Endodermal cell (in vitro differentiated cells): Measurements from ENCODE around the gene SPRTN. TPM values are rescaled to one million over a fixed set of nuclear protein-coding genes. Genes with fewer than 3 reads are reported as not detected.
A peak's percentile ranks its signal among the peaks of the same experiment; 100 is the strongest.

Experiments
- DNase-seq: peaks from one replicate; pipeline ENCODE4 v3.0.0-alpha.2; 2017
- H3K27ac ChIP-seq: 2 replicates; pipeline ENCODE4 v1.5.1; 2013; ENCODE audit warnings: mild to moderate bottlenecking, low read depth, low read length, moderate library complexity
- H3K27me3 ChIP-seq: 2 replicates; pipeline ENCODE4 v1.6.1; 2013; ENCODE audit warnings: mild to moderate bottlenecking, low read length, moderate library complexity; ENCODE audit not compliant: insufficient read depth, control insufficient read depth, poor library complexity, severe bottlenecking
- H3K36me3 ChIP-seq: 2 replicates; pipeline ENCODE4 v1.7.0; 2013; ENCODE audit warnings: mild to moderate bottlenecking, low read length, moderate library complexity; ENCODE audit not compliant: control insufficient read depth, insufficient read depth
- H3K4me1 ChIP-seq: one replicate; pipeline ENCODE4 v1.7.0; 2013; ENCODE audit warnings: low read length; ENCODE audit not compliant: control insufficient read depth, insufficient read depth
- H3K4me3 ChIP-seq: 2 replicates; pipeline ENCODE4 v1.5.1; 2013; ENCODE audit warnings: mild to moderate bottlenecking, low read length, moderate library complexity
- H3K9ac ChIP-seq: 2 replicates; pipeline ENCODE4 v1.6.1; 2013; ENCODE audit warnings: mild to moderate bottlenecking, low read length, moderate library complexity; ENCODE audit not compliant: poor library complexity, severe bottlenecking; ENCODE audit errors: extremely low read depth
- H3K9me3 ChIP-seq: 2 replicates; pipeline ENCODE4 v1.6.1; 2013; ENCODE audit warnings: mild to moderate bottlenecking, low read length, moderate library complexity; ENCODE audit not compliant: control insufficient read depth
- H3K27ac Mint-ChIP-seq: 2 replicates; pipeline ENCODE4 v1.8.0; 2020; ENCODE audit warnings: mixed read lengths
- H3K27me3 Mint-ChIP-seq: 2 replicates; pipeline ENCODE4 v1.8.0; 2021; ENCODE audit warnings: mild to moderate bottlenecking, mixed read lengths; ENCODE audit not compliant: insufficient read depth
- H3K36me3 Mint-ChIP-seq: 2 replicates; pipeline ENCODE4 v1.8.0; 2020; ENCODE audit warnings: low read depth, mixed read lengths
- H3K4me1 Mint-ChIP-seq: 2 replicates; pipeline ENCODE4 v1.8.0; 2020; ENCODE audit warnings: mixed read lengths
- H3K4me3 Mint-ChIP-seq: 2 replicates; pipeline ENCODE4 v1.8.0; 2020; ENCODE audit warnings: mild to moderate bottlenecking, moderate library complexity, mixed read lengths
- H3K9me3 Mint-ChIP-seq: 2 replicates; pipeline ENCODE4 v1.8.0; 2020; ENCODE audit warnings: mild to moderate bottlenecking, mixed read lengths
- CTCF ChIP-seq: fragments of 200-600 bp; sonication (generic); conservative IDR thresholded peaks from 2 replicates; pipeline ENCODE4 v1.5.0; 2021; ENCODE audit warnings: antibody characterized with exemption, mild to moderate bottlenecking
- WGBS, 2 experiments: methylation state at CpG; one replicate each; pipeline versions ENCODE4 v1.1.5 to v1.1.7; 2013; ENCODE audit warnings: missing lambda C conversion rate in 2 of 2, mixed read lengths in 1 of 2; ENCODE audit not compliant: insufficient coverage in 1 of 2, insufficient read length in 1 of 2; 5-methylcytosine and 5-hydroxymethylcytosine counted together
- total RNA-seq, 2 donors: library from RNA; stranded (reverse); fragmentation: NEBNext Ultra II Directional in 1 of 2; extraction: Animal tissue kit (Norgen Biotek cat#: 25700) in 1 of 2; gene quantifications; 2 replicates in 1 of 2; 3 replicates in 1 of 2; pipeline ENCODE4 v1.2.1, GENCODE V29; 2021

SPRTN gene
- total RNA-seq, 2 donors from 2014 or later: 12.4 to 20.4 TPM

DNA sequence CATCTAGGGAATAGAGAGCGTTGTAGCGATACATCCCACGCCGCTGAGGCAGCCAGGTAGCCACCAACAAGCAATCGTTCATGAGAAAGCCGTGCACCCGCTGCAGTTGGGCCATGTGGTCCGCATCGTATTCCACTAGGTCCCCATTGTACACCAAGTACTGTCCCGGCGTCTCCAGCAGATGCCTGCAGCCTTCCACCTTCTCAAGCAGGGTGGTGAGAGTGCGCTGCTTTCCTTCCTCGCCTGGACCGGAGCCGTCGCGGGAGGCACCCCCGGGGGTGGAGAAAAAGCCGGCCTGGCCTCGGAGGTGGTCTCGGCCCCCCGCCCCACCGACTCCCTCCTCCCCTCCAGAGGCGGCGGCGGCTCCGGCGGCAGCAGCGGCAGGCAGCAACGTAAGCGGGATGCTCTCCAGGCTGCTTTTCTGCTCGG lies 1.0 kb upstream of the SPRTN start:
- DNase-seq: no peak
- peaks cover 22% of the 10 kb centered on the region for H3K36me3 Mint-ChIP-seq
- TF ChIP-seq CTCF: no peak

DNA sequence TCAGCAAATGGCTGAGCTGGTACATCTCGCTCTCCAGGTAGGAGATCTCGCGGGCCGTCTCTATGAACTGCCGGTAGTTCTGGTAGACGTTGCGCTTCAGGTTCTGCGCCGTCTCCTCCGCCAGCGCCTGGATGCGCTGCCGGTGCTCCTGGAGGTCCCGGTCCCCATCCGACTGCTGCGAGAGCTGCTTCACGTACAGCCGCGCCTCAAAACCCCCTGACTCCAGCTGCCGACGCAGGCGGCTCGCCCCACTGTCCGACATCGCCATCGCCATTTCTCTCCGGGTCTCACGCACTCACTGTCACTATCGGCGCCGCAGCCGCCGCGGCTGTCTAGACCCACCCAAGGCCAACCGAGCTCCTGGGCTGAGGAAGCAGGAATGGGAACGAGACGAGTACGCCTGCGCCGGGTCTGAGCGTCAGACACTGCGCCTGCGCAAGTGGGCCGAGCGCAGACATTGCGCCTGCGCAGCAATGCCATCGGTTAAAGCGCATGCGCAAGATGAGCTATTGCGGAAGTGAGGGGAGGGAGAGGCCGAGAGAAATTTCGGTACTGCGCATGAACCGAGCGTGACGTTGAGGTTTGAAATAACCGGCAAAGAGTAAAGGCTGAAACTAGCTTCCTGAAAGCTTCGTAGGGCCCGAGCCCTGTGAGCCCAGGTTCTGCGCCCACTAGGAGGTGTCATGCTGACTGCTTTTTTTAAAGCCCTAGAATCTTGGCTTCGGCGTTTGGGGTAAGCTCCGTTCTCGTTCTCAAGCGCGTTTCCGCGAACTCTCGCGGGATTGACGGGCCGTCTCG lies 422 bp upstream of the SPRTN start, which contains the start of gene EXOC8:
TSS of gene EXOC8 (minus strand) at position 381 of the 798 bp plus-strand sequence. CDS start at position 274, 107 bp downstream.
- peaks cover 8% of the 10 kb centered on the region for H3K4me1 ChIP-seq
- TF ChIP-seq CTCF: peak; percentile 8
- Mint-ChIP-seq H3K9me3 (no peaks in the 10 kb centered on the region), H3K4me3 (peak within 1 kb of the TSS; percentile 100), H3K36me3 (peaks cover 23% of the 10 kb centered on the region), H3K4me1 (peaks cover 42% of the 10 kb centered on the region), H3K27ac (peak within 1 kb of the TSS; percentile 98), H3K27me3 (no peaks in the 10 kb centered on the region)
- H3K4me3 ChIP-seq: peak within 1 kb of the TSS; percentile 98
- no peaks in the 10 kb centered on the region for H3K9me3 ChIP-seq
- peaks cover 19% of the 10 kb centered on the region for H3K36me3 ChIP-seq
- peak within 1 kb of the TSS; percentile 89 for H3K27ac ChIP-seq
- WGBS, 2 experiments: 0 to 1% methylated on average over 41 to 74 of the region's 74 CpGs
- no peaks in the 10 kb centered on the region for H3K27me3 ChIP-seq
- H3K9ac ChIP-seq: peak within 1 kb of the TSS; percentile 71
- peak; percentile 99 for DNase-seq

More for the DNA sequence above, 1.0 kb upstream of the SPRTN start:
- Histone ChIP-seq H3K9ac (peak overlapping the region; percentile 71), H3K27ac (peak overlapping the region; percentile 80), H3K4me3 (peak overlapping the region; percentile 98), H3K4me1 (peaks cover 8% of the 10 kb centered on the region), H3K9me3 (no peaks in the 10 kb centered on the region), H3K27me3 (no peaks in the 10 kb centered on the region), H3K36me3 (peaks cover 18% of the 10 kb centered on the region)
- Mint-ChIP-seq H3K4me3 (peak overlapping the region; percentile 100), H3K27ac (peak overlapping the region; percentile 82), H3K4me1 (peaks cover 42% of the 10 kb centered on the region), H3K27me3 (no peaks in the 10 kb centered on the region), H3K9me3 (no peaks in the 10 kb centered on the region)
- 2% methylated on average over 17 to 32 of the region's 32 CpGs for WGBS, 2 experiments

DNA sequence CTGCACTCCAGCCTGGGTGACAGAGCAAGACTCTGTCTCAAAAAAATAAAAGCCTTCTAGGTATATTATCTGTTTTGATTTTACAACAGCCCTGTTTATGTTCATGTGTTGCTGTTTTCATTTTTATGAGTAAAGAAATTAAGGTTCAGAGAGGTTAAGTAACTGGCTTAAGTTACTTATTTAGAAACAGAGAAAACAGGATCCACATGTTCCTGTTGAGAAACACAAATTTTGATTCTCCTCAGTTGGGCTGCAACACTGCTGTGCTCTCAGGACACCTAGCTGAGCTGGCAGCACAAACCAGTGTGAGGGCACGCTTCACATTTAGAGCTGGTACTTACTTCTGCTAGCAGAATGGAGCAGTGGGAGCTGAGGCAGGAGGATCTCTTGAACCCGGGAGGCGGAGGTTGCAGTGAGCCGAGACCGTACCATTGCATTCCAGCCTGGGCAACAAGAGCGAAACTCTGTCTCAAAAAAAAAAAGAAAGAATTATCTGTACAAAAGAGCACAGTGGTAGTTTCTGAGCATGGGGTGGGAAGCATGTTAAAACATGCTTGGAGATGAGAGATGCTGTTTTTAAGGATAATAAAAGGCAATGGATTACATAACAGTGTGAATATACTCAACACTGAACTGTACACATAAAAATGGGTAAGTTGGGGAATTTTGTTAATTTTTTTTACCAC lies 2.4 kb downstream of the SPRTN start:
- no peak for TF ChIP-seq CTCF
- Mint-ChIP-seq H3K4me1 (peaks cover 27% of the 10 kb centered on the region), H3K9me3 (no peaks in the 10 kb centered on the region), H3K27ac (no peak overlapping the region), H3K36me3 (peaks cover 38% of the 10 kb centered on the region), H3K4me3 (no peak overlapping the region), H3K27me3 (no peaks in the 10 kb centered on the region)
- no peak overlapping the region for H3K9ac ChIP-seq
- no peaks in the 10 kb centered on the region for H3K9me3 ChIP-seq
- H3K4me3 ChIP-seq: no peak overlapping the region
- H3K27me3 ChIP-seq: no peaks in the 10 kb centered on the region
- DNase-seq: no peak
- peaks cover 32% of the 10 kb centered on the region for H3K36me3 ChIP-seq
- peaks cover 8% of the 10 kb centered on the region for H3K4me1 ChIP-seq
- no peak overlapping the region for H3K27ac ChIP-seq
- 97 to 100% methylated on average over 4 to 6 of the region's 6 CpGs for WGBS, 2 experiments
